Heart left ventricle (tissue), 16 donors: Measurements from ENCODE around the gene FGF19. TPM values are rescaled to one million over a fixed set of nuclear protein-coding genes. Genes with fewer than 3 reads are reported as not detected.
A peak's percentile ranks its signal among the peaks of the same experiment; 100 is the strongest.

Experiments used
- ATAC-seq, 4 donors: fragments of 200-7000 bp; cut with Tn5 transposase; one replicate each; pipeline ENCODE4 v1.9.1; 2020 to 2022; ENCODE audit warnings: moderate library complexity in 4 of 4, mild to moderate bottlenecking in 3 of 4, moderate number of reproducible peaks in 1 of 4
- DNase-seq, 5 donors: peaks; one replicate each; pipeline ENCODE4 v3.0.0-alpha.2; 2020
- H3K27ac ChIP-seq, 12 donors: fragments of 200-600 bp; sonication (generic) in 4 of 12; one replicate each; pipeline versions ENCODE4 v1.5.0 to v1.8.0; 2016 to 2022; ENCODE audit warnings: mild to moderate bottlenecking in 2 of 12
- H3K27me3 ChIP-seq, 9 donors: fragments of 200-600 bp; sonication (generic) in 2 of 9; one replicate each; pipeline versions ENCODE4 v1.5.1 to v1.8.0; 2016 to 2022; ENCODE audit warnings: mild to moderate bottlenecking in 3 of 9
- H3K36me3 ChIP-seq, 9 donors: fragments of 200-600 bp; sonication (generic) in 2 of 9; one replicate each; pipeline versions ENCODE4 v1.5.0 to v1.8.0; 2018 to 2022; ENCODE audit warnings: mild to moderate bottlenecking in 2 of 9
- H3K4me1 ChIP-seq, 12 donors: fragments of 200-600 bp; sonication (generic) in 4 of 12; one replicate each; pipeline versions ENCODE4 v1.5.0 to v1.8.0; 2016 to 2022; ENCODE audit warnings: mild to moderate bottlenecking in 3 of 12
- H3K4me3 ChIP-seq, 12 donors: fragments of 200-600 bp; sonication (generic) in 4 of 12; one replicate each; pipeline versions ENCODE4 v1.5.0 to v1.8.0; 2017 to 2022; ENCODE audit warnings: mild to moderate bottlenecking in 9 of 12, moderate library complexity in 4 of 12
- H3K9me3 ChIP-seq, 12 donors: fragments of 200-600 bp; sonication (generic) in 4 of 12; one replicate each; pipeline versions ENCODE4 v1.5.0 to v1.8.0; 2016 to 2022; ENCODE audit warnings: mild to moderate bottlenecking in 1 of 12
- CTCF ChIP-seq, 12 donors: fragments of 200-600 bp; sonication (generic) in 4 of 12; IDR thresholded peaks; one replicate each; pipeline versions ENCODE4 v1.5.0 to v1.8.0; 2018 to 2022; ENCODE audit warnings: antibody characterized with exemption in 12 of 12, mild to moderate bottlenecking in 5 of 12
- POLR2A ChIP-seq, 2 donors: fragments of 450-650 bp; IDR thresholded peaks; one replicate each; pipeline ENCODE4 v1.6.1; 2017; ENCODE audit warnings: antibody characterized with exemption in 2 of 2, mild to moderate bottlenecking in 2 of 2, moderate library complexity in 2 of 2
- WGBS, 4 donors: extraction: QIAGEN DNeasy Blood & Tissue Kit in 2 of 4; methylation state at CpG; one replicate each; pipeline versions ENCODE4 v1.1.5 to v1.1.7; 2013 to 2018; 5-methylcytosine and 5-hydroxymethylcytosine counted together
- intact Hi-C, 10 donors: fragments of 100-400 bp; cut with DNase I; formaldehyde crosslinking; loops; one replicate each; pipeline versions ENCODE4 v1.11.1 to v1.14.2; 2022
- polyA plus RNA-seq, 2 donors: library from polyadenylated mRNA; stranded (reverse); fragments of 200-250 nt; gene quantifications; one replicate each; pipeline ENCODE4 v1.2.3, GENCODE V29; 2013
- total RNA-seq, 9 donors: library from RNA; depleted of rRNA in 2 of 9; stranded (reverse); fragments of >200 nt in 2 of 9; fragmentation: NEBNext Ultra II Directional in 3 of 9; extraction: Animal tissue kit (Norgen Biotek cat#: 25700) in 3 of 9; gene quantifications; one replicate each; pipeline versions ENCODE4 v1.1.0 to v1.2.4, GENCODE V29; 2016 to 2023
- donor health status: ischemic (EF 13 %, LVEDD 7.1; RV severe dilation, severe dysfunction).
- donor health status: healthy with polysubstance abuse.
- donor health status: DM: no; HTN: yes; CAD: no.
- donor health status: DM: no; HTN: no; CAD: no.
- donor health status: ischemic (EF 25% LVEDD 6.9; RV normal size, moderate dysfunction).
- donor health status: ischemic (EF 25% LVEDD 5.7; RV mildly dilated, moderate dysfunction).
- donor health status: healthy.
- donor health status: DM: yes; HTN: yes; CAD: no.
- donor health status: ischemic (EF 35%, LVEDD 5.7; RV mildly dilated, moderate dysfunction).
- donor health status: nonischemic (EF 11% LVEDD 7.7; RV severe dilation, severe dysfunction).
- donor health status: DM: yes; HTN: yes; CAD: no.
- donor health status: PGD.
- donor health status: ischemic (EF 29% LVEDD 5.4; RV normal size, mild dysfunction).
- donor health status: nonischemic (EF 23%, LVEDD 6.1; RV moderate dilation, normal function).

FGF19 gene
- total and polyA plus RNA-seq, 11 donors, result not detected

- intact Hi-C loops, result no loop called here
- whole genome bisulfite sequencing, 4 donors, result 89 to 95% (median 92%) methylated on average over 12 to 13 of the region's 13 CpGs
- Histone ChIP-seq H3K36me3 (peaks cover 0 to 47% (median 41%) of the 10 kb centered on the region in 9 donors), H3K9me3 (no peaks in the 10 kb centered on the region), H3K4me3 (no peak overlapping the region), H3K27ac (no peak overlapping the region), H3K4me1 (peaks cover 0 to 8% (median 0%) of the 10 kb centered on the region in 12 donors), H3K27me3 (no peaks in the 10 kb centered on the region)
- DNase-seq (peak in 1 of 5 donors; percentile 26), ATAC-seq (no peak)
- TF ChIP-seq CTCF (IDR thresholded peaks at IDR 0.05) (no peak), POLR2A (IDR thresholded peaks at IDR 0.05) (no peak)
These were observed 41.0 kb downstream of the FGF19 start for GRCh38 chr11:69662806-69663205.

- WGBS, 4 donors, result 74 to 85% (median 76%) methylated on average over 16 of the region's 16 CpGs
- Histone ChIP-seq H3K27me3 (no peaks in the 10 kb centered on the region), H3K4me3 (no peak overlapping the region), H3K4me1 (peaks cover 0 to 8% (median 0%) of the 10 kb centered on the region in 12 donors), H3K27ac (no peak overlapping the region), H3K9me3 (no peaks in the 10 kb centered on the region), H3K36me3 (peaks cover 0 to 41% (median 34%) of the 10 kb centered on the region in 9 donors)
- intact Hi-C loops, result no loop called here
- ATAC-seq (peak in 3 of 4 donors; percentile 19 to 65 (median 27)), DNase-seq (peak in 2 of 5 donors; percentile 64 to 67)
- peak in 1 of 12 donors; percentile 8 for TF ChIP-seq CTCF (IDR thresholded peaks at IDR 0.05)
- TF ChIP-seq POLR2A (IDR thresholded peaks at IDR 0.05), result no peak
These were observed 41.7 kb downstream of the FGF19 start for GRCh38 chr11:69662021-69662698.

- Histone ChIP-seq H3K27me3 (no peaks in the 10 kb centered on the region), H3K4me3 (no peak overlapping the region), H3K36me3 (peaks cover 0 to 34% (median 26%) of the 10 kb centered on the region in 9 donors), H3K9me3 (no peaks in the 10 kb centered on the region), H3K27ac (no peak overlapping the region), H3K4me1 (peaks cover 0 to 8% (median 0%) of the 10 kb centered on the region in 12 donors)
- DNase-seq (peak in 1 of 5 donors; percentile 52), ATAC-seq (no peak)
- intact Hi-C loops, result no loop called here
- TF ChIP-seq POLR2A (IDR thresholded peaks at IDR 0.05) (no peak), CTCF (IDR thresholded peaks at IDR 0.05) (no peak)
- 73 to 94% (median 79%) methylated on average over 10 of the region's 10 CpGs for WGBS, 4 donors
These were observed 42.5 kb downstream of the FGF19 start for GRCh38 chr11:69661413-69661715.

- no peak overlapping the region for H3K27ac ChIP-seq
- no peak overlapping the region for H3K4me3 ChIP-seq
- no peaks in the 10 kb centered on the region for H3K9me3 ChIP-seq
- ATAC-seq (no peak), DNase-seq (peak in 1 of 5 donors; percentile 28)
- peaks cover 0 to 22% (median 13%) of the 10 kb centered on the region in 9 donors for H3K36me3 ChIP-seq
- 94 to 97% (median 96%) methylated on average over 4 of the region's 4 CpGs for WGBS, 4 donors
- no peaks in the 10 kb centered on the region for H3K27me3 ChIP-seq
- intact Hi-C loops, result no loop called here
- peaks cover 0 to 8% (median 0%) of the 10 kb centered on the region in 12 donors for H3K4me1 ChIP-seq
- TF ChIP-seq POLR2A (IDR thresholded peaks at IDR 0.05) (no peak), CTCF (IDR thresholded peaks at IDR 0.05) (no peak)
These were observed 43.8 kb downstream of the FGF19 start for GRCh38 chr11:69660001-69660500.
